Gastroesophageal sphincter (tissue), 3 donors: ENCODE data around the gene MAML3.

ENCODE experiments used
- EP300 ChIP-seq: sonication (generic); formaldehyde crosslinking; IDR thresholded peaks from one replicate; pipeline ENCODE4 v1.6.1; 2017; ENCODE audit warnings: antibody characterized with exemption, mild to moderate bottlenecking
- POLR2A ChIP-seq, 2 donors: fragments of 450-650 bp; IDR thresholded peaks; one replicate each; pipeline ENCODE4 v1.6.1; 2017; ENCODE audit warnings: antibody characterized with exemption in 2 of 2, mild to moderate bottlenecking in 2 of 2, moderate library complexity in 1 of 2
- POLR2AphosphoS5 ChIP-seq: sonication (generic); formaldehyde crosslinking; IDR thresholded peaks from one replicate; pipeline ENCODE4 v1.6.1; 2017; ENCODE audit warnings: antibody characterized with exemption
- TF ChIP-seq, protein P1 (sequence below), 4 experiments: fragments of 200-600 bp in 2 of 4; fragments of 450-650 bp in 2 of 4; sonication (generic) in 1 of 4; IDR thresholded peaks; one replicate each; pipeline ENCODE4 v1.5.1; 2017 to 2019; ENCODE audit warnings: antibody characterized with exemption in 4 of 4, mild to moderate bottlenecking in 2 of 4, moderate library complexity in 2 of 4

DNA sequence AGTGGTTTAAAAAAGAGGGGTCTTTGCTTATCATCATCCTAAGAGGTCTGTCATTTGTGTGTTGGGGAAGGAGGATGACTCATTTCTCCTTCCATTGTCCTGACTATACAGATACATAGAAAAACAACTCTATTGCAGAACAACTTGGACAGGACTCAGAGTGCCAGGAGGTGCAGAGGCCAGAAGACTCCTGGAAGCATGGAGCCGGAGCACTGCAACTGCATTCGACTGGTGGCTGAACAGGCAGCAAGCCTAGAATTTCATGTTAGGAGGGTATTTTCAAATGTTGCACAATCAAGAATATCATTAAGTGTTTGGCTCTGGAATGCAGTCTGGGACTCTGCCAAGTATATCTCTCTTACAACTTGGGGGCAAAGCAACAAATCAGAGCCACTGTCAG, 35.0 kb upstream of the MAML3 start:
- TF ChIP-seq POLR2AphosphoS5 (peak; percentile 35), EP300 (no peak), POLR2A (IDR thresholded peaks at IDR 0.05) (no peak)
- TF ChIP-seq, protein P1, sequence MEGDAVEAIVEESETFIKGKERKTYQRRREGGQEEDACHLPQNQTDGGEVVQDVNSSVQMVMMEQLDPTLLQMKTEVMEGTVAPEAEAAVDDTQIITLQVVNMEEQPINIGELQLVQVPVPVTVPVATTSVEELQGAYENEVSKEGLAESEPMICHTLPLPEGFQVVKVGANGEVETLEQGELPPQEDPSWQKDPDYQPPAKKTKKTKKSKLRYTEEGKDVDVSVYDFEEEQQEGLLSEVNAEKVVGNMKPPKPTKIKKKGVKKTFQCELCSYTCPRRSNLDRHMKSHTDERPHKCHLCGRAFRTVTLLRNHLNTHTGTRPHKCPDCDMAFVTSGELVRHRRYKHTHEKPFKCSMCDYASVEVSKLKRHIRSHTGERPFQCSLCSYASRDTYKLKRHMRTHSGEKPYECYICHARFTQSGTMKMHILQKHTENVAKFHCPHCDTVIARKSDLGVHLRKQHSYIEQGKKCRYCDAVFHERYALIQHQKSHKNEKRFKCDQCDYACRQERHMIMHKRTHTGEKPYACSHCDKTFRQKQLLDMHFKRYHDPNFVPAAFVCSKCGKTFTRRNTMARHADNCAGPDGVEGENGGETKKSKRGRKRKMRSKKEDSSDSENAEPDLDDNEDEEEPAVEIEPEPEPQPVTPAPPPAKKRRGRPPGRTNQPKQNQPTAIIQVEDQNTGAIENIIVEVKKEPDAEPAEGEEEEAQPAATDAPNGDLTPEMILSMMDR (IDR thresholded peaks at IDR 0.05) = no peak
